ENCODE results near the gene ARNT2.

Gene ARNT2

GRCh38 chr15:80580536-80581260, 176.5 kb downstream of the ARNT2 start:
- DNase-seq = no peak

DNA sequence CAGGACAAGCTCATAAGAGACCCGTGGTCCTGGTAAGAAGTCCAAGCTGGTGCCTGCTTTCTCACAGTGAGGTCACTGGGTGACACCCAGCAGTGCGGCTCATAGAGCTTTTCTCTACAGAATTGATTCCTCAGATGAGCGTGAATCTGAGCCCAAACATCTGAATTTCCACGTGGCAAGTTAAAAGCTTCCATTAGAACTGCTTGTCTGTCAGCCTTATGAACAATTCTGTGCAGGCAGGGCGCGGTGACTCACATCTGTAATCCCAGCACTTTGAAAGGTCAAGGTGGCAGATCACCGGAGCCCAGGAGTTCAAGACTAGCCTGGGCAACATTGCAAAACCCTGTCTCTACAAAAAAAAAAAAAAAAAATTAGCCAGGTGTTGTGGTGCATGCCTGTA, 177.8 kb downstream of the ARNT2 start:
- DNase-seq = no peak

DNA sequence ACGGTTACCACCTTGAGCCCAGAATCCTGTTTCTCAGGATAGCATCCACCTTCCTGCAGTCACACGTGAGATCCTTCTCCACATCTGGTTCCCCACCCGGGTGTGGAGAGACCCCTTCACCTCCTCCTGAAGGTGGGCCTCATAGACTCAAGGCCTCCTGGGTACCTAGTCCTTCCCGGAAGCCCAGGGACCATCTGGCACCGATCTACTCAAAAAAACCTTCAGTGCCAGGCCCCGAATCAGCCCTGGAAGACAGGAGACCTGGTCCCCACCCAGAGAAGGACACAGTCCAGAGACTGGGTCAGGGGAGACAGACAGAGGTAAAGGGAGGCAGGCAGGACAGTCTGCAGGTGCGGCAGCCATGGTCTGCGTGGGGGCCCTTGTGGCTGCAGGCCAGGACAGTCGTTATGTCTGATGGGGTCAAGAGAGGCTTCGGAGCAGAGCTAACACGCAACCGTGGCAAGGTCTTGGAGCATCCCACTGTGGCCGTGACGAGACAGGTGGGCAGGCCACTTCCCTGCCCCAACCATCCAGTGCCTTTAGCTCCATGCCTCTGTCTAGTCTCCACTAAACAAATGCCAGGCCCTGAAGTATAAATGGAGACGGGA, 178.7 kb downstream of the ARNT2 start:
- no peak for DNase-seq

DNA sequence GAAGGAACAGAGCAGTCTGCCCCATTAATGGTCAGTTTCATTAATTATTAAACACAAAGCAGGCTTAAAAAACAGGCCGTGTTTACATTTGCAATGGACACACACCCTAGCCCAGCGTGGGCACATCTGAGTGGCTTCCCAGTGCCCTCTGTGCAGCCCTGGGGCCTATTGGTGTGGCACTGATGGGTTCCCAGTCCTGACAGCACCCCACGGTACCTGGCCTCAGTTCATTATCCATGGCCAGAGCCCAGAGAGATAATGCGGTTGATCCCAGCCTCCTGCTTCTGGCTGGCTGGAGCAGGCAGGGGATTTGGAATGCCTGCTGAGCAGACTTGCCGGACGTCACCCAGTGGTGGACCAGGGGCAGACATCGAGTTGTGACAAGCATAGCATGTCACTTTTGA, 180.4 kb downstream of the ARNT2 start:
- DNase-seq = no peak

- DNase-seq = no peak
Observed at GRCh38 chr15:80584973-80585525, 180.9 kb downstream of the ARNT2 start.

DNA sequence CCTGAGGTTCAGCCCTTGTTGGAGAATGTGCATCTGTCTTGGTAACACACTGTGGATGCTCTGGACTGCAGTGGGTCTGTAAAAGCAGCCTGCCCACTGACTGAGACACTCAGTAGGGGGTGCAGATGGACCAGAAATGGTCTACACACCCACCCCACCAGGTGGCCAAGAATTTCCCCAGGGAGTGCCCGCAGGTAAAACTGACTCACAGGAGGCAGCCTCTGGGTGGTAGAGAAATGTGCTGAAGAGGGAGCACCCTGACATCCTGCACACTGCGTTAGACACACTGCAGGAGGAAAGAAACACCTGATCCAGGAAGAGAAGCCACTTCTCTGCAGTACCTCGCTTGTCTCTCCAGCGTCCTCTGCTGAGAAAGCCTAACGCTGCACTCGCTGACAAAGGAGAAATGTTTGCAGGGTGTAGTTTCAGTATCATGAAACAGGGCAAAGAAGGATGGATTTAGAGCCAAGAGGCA, 181.4 kb downstream of the ARNT2 start:
- DNase-seq = no peak

DNA sequence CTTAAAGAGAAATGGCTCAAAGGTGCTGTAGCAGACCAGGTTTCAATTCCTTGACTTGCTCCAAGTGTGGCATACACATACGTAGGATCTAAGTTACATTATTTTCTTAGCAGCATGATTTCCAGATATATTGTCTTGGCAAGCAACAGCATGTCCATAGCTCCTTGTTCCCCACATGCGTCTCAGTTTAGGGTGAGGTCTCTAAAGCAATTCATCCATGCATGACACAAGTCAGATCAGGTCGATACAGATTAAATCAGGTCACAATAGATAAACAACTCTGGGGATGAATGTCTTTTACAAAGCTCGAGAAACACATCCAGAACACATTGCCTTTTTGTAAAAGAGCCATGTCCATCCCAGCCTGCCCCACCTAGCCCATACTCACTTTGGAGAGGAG, 182.0 kb downstream of the ARNT2 start:
- no peak for DNase-seq

DNA sequence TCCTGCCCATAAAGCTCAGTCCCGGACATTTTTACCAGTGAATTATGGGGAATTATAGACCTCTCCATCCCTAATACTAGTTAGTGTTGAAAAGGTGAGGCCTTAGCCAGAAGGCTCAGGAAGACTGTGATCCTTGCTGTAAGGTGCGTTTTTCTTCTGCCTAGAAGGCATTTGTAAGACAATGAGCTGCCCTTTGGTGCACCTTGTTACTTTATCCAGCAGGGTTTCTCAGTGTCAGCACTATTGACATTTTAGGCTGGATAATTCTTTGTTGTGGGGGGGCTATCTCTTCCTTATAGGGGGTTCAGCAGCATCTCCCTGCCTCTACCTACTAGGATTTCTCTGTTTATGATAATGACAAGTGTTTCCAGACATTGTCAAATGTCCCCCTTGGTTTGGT, 182.8 kb downstream of the ARNT2 start:
- DNase-seq = no peak

GRCh38 chr15:80587816-80588456, 183.8 kb downstream of the ARNT2 start:
- DNase-seq = no peak

- DNase-seq = no peak
Observed at GRCh38 chr15:80588801-80589200, 184.6 kb downstream of the ARNT2 start.

DNA sequence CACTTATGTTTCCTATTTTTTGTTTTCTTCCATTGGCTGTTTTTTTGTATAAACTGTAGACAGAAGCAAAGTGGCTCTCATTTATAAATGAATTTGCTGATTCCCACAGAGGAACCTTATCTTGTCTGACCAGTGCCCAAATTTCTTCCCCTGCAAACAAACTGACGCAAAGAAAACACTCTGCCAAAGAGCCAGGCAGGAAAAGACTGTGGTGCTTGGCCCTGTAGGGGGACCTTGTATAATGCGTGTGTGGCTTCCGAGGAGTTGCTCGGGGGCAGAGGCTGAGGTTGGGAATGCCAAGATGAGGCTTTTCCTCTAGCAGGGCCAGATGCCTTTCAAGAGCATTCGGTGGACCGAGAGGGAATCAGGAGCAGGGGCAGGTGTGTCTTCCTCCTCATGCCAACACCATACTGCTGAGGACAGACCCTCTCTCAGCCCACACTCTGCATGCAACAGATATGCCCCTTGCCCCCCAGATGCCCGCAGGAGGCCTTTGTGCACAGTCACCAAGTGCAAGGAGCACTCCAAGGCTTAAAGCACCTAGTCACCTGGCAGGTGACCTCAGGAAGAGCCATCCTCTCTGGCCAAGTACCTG, 186.7 kb downstream of the ARNT2 start:
- DNase-seq = no peak

- DNase-seq = no peak
Observed at GRCh38 chr15:80591471-80591870, 187.3 kb downstream of the ARNT2 start.

DNA sequence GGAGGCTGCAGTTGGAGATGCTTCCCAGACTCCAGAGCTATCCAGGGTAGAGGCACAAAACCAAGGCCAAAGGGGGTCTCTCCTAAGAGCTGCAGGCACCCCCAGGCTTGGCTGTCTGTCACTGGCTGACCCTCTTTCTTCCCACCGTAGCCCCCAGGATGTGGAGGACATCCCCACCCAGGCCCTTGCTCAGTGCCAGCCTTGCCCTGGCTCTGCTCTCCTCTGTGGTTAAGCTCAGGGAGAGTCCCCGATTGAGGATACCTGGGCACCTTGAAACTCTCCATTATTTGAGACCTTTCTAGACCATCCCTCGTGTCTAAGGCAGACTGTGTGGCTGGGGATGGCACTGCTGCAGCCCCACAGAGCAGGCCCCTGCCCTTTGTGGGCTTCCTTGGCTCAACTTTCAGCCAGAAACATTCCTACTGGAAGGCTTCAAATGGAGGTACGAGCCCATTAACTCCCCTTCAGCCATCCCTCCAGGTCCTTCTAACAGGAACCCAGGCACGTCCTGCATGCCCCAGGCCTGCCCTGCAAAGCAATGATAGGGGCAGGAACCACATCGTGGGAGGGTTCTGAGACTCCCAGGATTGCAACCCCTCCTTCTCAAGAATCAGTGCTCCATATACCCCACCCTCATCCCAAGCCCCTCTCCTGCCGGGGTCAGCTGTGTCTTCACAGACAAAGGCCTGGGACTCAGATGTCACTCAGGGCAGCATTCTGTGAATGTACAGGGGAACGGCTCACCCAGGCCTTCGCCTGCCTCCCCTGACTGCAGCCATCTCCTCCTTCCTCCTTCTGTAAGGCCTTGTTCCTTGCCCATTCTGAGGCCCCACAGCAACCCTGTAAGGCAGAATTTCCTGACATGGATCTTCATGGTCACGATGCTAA, 188.0 kb downstream of the ARNT2 start:
- no peak for DNase-seq

- DNase-seq = no peak
Observed at GRCh38 chr15:80593486-80594030, 189.4 kb downstream of the ARNT2 start.

DNA sequence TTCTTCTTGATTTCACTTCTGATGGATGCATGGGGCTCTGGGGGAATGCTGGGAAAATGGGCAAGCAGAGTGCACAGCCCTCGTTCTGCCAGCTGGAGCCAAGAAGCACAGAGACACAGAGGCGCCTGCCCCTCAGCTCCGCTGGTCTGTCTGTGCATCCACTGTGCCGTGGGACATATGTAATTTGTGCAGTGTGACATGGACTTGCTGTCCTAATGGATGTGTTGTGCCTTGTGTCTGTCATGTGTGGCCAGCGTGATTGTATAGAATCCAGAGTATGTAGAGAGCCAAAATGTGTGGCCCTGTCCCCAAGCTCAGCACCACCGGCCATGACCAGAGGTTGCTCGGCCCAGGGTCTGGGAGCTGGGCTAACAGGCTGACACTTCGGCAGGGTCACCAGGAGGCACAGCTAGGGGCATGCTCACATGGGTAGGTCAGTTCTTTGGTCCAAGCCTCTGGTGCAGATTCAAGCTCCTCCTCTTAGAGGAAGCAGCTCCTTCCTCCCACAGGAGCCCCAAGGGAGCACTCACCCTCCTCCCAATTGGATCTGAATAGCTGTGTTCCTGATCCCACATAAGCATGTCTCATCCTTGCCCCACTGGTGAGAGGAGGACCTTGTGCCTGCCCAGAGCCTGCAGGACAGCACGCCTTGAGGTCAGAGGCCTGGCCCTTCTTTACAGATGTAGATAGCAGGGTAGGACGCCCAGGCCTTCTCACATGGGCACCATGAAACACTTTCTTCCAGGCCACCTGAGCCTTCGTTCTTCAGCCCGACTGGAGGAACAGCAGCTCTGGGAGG, 190.1 kb downstream of the ARNT2 start:
- no peak for DNase-seq

GRCh38 chr15:80595396-80595795, 191.2 kb downstream of the ARNT2 start:
- DNase-seq = no peak

GRCh38 chr15:80596521-80596976, 192.4 kb downstream of the ARNT2 start:
- DNase-seq = no peak

GRCh38 chr15:80597076-80597475, 192.9 kb downstream of the ARNT2 start:
- DNase-seq = no peak

DNA sequence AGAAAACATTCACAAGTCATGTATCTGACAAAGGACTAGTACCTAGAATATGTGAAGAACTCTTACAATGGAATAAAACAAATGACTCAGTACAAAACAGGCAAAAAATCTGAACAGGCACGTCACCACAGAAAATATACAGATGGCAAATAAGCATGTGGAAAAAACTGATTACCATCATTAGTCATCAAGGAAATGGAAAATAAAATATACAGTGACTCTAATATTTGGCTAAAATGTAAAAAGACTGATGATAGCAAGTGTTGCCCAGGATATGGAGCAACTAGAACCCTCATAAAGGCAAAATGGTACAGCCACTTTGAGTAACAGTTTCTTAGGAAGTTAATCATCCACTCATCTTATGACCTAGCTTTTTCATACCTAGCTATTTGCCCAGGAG, 195.2 kb downstream of the ARNT2 start:
- no peak for DNase-seq

DNA sequence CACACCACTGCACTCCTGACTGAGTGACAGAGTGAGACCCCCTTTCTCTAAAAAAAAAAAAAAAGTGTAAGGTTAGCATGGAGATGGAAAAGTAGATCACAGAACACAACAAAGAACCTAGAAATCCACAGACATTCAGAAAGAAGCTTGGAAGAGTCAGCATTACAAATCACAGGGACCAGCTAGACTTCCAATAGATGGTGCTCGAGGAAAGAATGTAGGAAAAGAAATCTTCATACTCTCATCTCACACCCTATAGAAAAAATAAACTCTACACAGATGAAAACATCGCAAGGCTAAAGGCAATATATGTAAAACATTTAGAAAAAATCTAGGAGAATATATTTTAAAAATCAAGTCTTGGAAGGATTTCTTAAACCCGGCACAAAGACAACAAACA, 196.4 kb downstream of the ARNT2 start:
- no peak for DNase-seq

DNA sequence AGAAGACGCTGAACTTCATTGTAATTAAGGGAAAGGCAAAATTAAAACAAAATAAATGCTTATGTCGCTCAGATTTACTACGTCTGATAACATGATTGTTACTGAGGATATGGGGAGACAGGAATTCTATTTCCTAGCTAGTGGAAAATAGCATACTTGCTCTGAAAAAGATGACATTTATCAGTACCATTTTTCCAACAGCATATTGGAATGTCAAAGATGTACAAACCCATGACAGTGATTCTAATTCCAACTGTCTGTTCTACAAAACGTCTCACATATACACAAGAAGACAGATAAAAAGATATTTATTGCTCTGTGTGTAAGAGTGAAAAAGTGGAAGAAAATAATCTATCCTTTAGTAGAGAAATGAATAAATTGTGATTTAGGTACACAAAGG, 197.1 kb downstream of the ARNT2 start:
- no peak for DNase-seq
